ENCODE measurements around the gene E2F1. TPM values are rescaled to one million over a fixed set of nuclear protein-coding genes. Genes with fewer than 3 reads are reported as not detected.
"Not testable (repeated sequence)": the region's sequence is repeated elsewhere in the genome, so short reads cannot be mapped to it uniquely, and the experiment has no call there.

The E2F1 gene
- total and polyA plus RNA-seq, 3 experiments from 2014 or later = 0.52 to 72.3 (median 68.8) TPM

- POLR2A ChIA-PET = no interaction called here
- H3K27me3 ChIP-seq (ENCODE audit: insufficient read depth, low read length, poor library complexity, severe bottlenecking) = no peaks in the 10 kb centered on the region
- Mint-ChIP-seq H3K36me3 (peaks cover 8 to 47% (median 9%) of the 10 kb centered on the region in 3 donors), H3K4me1 (peaks cover 0 to 16% (median 0%) of the 10 kb centered on the region in 3 donors), H3K27ac (peak overlapping the region in 1 of 8 donors; percentile 42), H3K9me3 (no peaks in the 10 kb centered on the region), H3K4me3 (no peak overlapping the region), H3K27me3 (no peaks in the 10 kb centered on the region)
- CTCF ChIA-PET = no interaction called here
- no peak overlapping the region for H3K27ac ChIP-seq (ENCODE audit: low read depth, low read length)
- no peak for DNase-seq
- no peaks in the 10 kb centered on the region for H3K4me1 ChIP-seq (ENCODE audit: insufficient read depth, low read length)
- H3K4me3 ChIP-seq (ENCODE audit: low read length) = no peak overlapping the region
- peaks cover 12% of the 10 kb centered on the region for H3K36me3 ChIP-seq (ENCODE audit: insufficient read depth, low read length)
- no peaks in the 10 kb centered on the region for H3K9me3 ChIP-seq (ENCODE audit: low read length)
Observed at GRCh38 chr20:33707668-33708067, 21.5 kb upstream of the E2F1 start.

- CTCF ChIA-PET = no interaction called here
- Histone ChIP-seq H3K36me3 (ENCODE audit: insufficient read depth, low read length) (no peaks in the 10 kb centered on the region), H3K4me3 (ENCODE audit: low read length) (no peak overlapping the region), H3K27me3 (ENCODE audit: insufficient read depth, low read length, poor library complexity, severe bottlenecking) (no peaks in the 10 kb centered on the region), H3K9me3 (ENCODE audit: low read length) (no peaks in the 10 kb centered on the region), H3K27ac (ENCODE audit: low read depth, low read length) (no peak overlapping the region), H3K4me1 (ENCODE audit: insufficient read depth, low read length) (no peaks in the 10 kb centered on the region)
- H3K27me3 Mint-ChIP-seq = peaks cover 0 to 1% of the 10 kb centered on the region in 2 donors
- peaks cover 0 to 28% (median 0%) of the 10 kb centered on the region in 3 donors for H3K36me3 Mint-ChIP-seq
- H3K9me3 Mint-ChIP-seq = no peaks in the 10 kb centered on the region
- POLR2A ChIA-PET = no interaction called here
- peaks cover 0 to 3% (median 0%) of the 10 kb centered on the region in 3 donors for H3K4me1 Mint-ChIP-seq
- DNase-seq = no peak
- H3K27ac Mint-ChIP-seq = peak overlapping the region in 1 of 8 donors; percentile 36
- H3K4me3 Mint-ChIP-seq = no peak overlapping the region
Observed at GRCh38 chr20:33704197-33704924, 18.2 kb upstream of the E2F1 start.

- no peak overlapping the region for H3K27ac ChIP-seq (ENCODE audit: low read depth, low read length)
- peaks cover 0 to 1% of the 10 kb centered on the region in 2 donors for H3K27me3 Mint-ChIP-seq
- H3K9me3 Mint-ChIP-seq = no peaks in the 10 kb centered on the region
- POLR2A ChIA-PET = no interaction called here
- H3K27ac Mint-ChIP-seq = no peak overlapping the region
- H3K36me3 ChIP-seq (ENCODE audit: insufficient read depth, low read length) = no peaks in the 10 kb centered on the region
- no peak overlapping the region for H3K4me3 Mint-ChIP-seq
- CTCF ChIA-PET = no interaction called here
- no peaks in the 10 kb centered on the region for H3K27me3 ChIP-seq (ENCODE audit: insufficient read depth, low read length, poor library complexity, severe bottlenecking)
- no peaks in the 10 kb centered on the region for H3K9me3 ChIP-seq (ENCODE audit: low read length)
- H3K4me1 ChIP-seq (ENCODE audit: insufficient read depth, low read length) = no peaks in the 10 kb centered on the region
- no peaks in the 10 kb centered on the region for H3K4me1 Mint-ChIP-seq
- no peak overlapping the region for H3K4me3 ChIP-seq (ENCODE audit: low read length)
- no peak for DNase-seq
- H3K36me3 Mint-ChIP-seq = peaks cover 0 to 26% (median 0%) of the 10 kb centered on the region in 3 donors
Observed at GRCh38 chr20:33703498-33704137, 17.4 kb upstream of the E2F1 start.

- no peaks in the 10 kb centered on the region for H3K4me1 Mint-ChIP-seq
- H3K9me3 Mint-ChIP-seq = peaks cover 0 to 2% (median 0%) of the 10 kb centered on the region in 5 donors
- peaks cover 0 to 24% (median 0%) of the 10 kb centered on the region in 3 donors for H3K36me3 Mint-ChIP-seq
- no peak for DNase-seq
- H3K4me3 Mint-ChIP-seq = no peak overlapping the region
- H3K36me3 ChIP-seq (ENCODE audit: insufficient read depth, low read length) = no peaks in the 10 kb centered on the region
- no peaks in the 10 kb centered on the region for H3K9me3 ChIP-seq (ENCODE audit: low read length)
- ChIA-PET POLR2A (interaction anchor here (0.7 kb wide), 1 partner anchor 141 kb away, joined by 4 read pairs; no protein-coding TSS in a partner anchor), CTCF (no interaction called here)
- H3K4me3 ChIP-seq (ENCODE audit: low read length) = no peak overlapping the region
- H3K4me1 ChIP-seq (ENCODE audit: insufficient read depth, low read length) = no peaks in the 10 kb centered on the region
- no peak overlapping the region for H3K27ac Mint-ChIP-seq
- peaks cover 0 to 1% of the 10 kb centered on the region in 2 donors for H3K27me3 Mint-ChIP-seq
- H3K27ac ChIP-seq (ENCODE audit: low read depth, low read length) = no peak overlapping the region
- H3K27me3 ChIP-seq (ENCODE audit: insufficient read depth, low read length, poor library complexity, severe bottlenecking) = no peaks in the 10 kb centered on the region
Observed at GRCh38 chr20:33702861-33703260, 16.7 kb upstream of the E2F1 start.

GRCh38 chr20:33701629-33702450 lies 15.7 kb upstream of the E2F1 start:
- POLR2A ChIA-PET = interaction anchor here (0.7 kb wide), 1 partner anchor 140 kb away, joined by 4 read pairs; no protein-coding TSS in a partner anchor
- no peak overlapping the region for H3K27ac ChIP-seq (ENCODE audit: low read depth, low read length)

GRCh38 chr20:33700696-33701441 lies 14.7 kb upstream of the E2F1 start:
- H3K4me3 Mint-ChIP-seq; H3K4me3 ChIP-seq (ENCODE audit: low read length); H3K9me3 ChIP-seq (ENCODE audit: low read length); POLR2A ChIA-PET; H3K27ac ChIP-seq (ENCODE audit: low read depth, low read length); H3K27me3 Mint-ChIP-seq; H3K9me3 Mint-ChIP-seq; CTCF ChIA-PET; H3K27ac Mint-ChIP-seq; H3K36me3 ChIP-seq (ENCODE audit: insufficient read depth, low read length); H3K36me3 Mint-ChIP-seq; DNase-seq; H3K4me1 ChIP-seq (ENCODE audit: insufficient read depth, low read length); H3K4me1 Mint-ChIP-seq; H3K27me3 ChIP-seq (ENCODE audit: insufficient read depth, low read length, poor library complexity, severe bottlenecking): not testable (repeated sequence)

More at GRCh38 chr20:33701629-33702450, 15.7 kb upstream of the E2F1 start:
- Histone ChIP-seq H3K27me3 (ENCODE audit: insufficient read depth, low read length, poor library complexity, severe bottlenecking) (no peaks in the 10 kb centered on the region), H3K9me3 (ENCODE audit: low read length) (no peaks in the 10 kb centered on the region), H3K36me3 (ENCODE audit: insufficient read depth, low read length) (no peaks in the 10 kb centered on the region), H3K4me1 (ENCODE audit: insufficient read depth, low read length) (no peaks in the 10 kb centered on the region), H3K4me3 (ENCODE audit: low read length) (no peak overlapping the region)
- Mint-ChIP-seq H3K27me3 (peaks cover 0 to 1% of the 10 kb centered on the region in 2 donors), H3K4me3 (peak overlapping the region in 1 of 7 donors; percentile 48), H3K4me1 (no peaks in the 10 kb centered on the region), H3K9me3 (peaks cover 0 to 2% (median 0%) of the 10 kb centered on the region in 5 donors), H3K27ac (no peak overlapping the region), H3K36me3 (peaks cover 0 to 14% (median 0%) of the 10 kb centered on the region in 3 donors)
- DNase-seq = no peak
- CTCF ChIA-PET = no interaction called here

GRCh38 chr20:33698966-33699365 lies 12.8 kb upstream of the E2F1 start:
- POLR2A ChIA-PET; H3K4me3 Mint-ChIP-seq; H3K36me3 ChIP-seq (ENCODE audit: insufficient read depth, low read length); H3K27me3 Mint-ChIP-seq; H3K27ac Mint-ChIP-seq; H3K4me3 ChIP-seq (ENCODE audit: low read length); H3K9me3 ChIP-seq (ENCODE audit: low read length); H3K27me3 ChIP-seq (ENCODE audit: insufficient read depth, low read length, poor library complexity, severe bottlenecking); CTCF ChIA-PET; DNase-seq; H3K4me1 ChIP-seq (ENCODE audit: insufficient read depth, low read length); H3K4me1 Mint-ChIP-seq; H3K27ac ChIP-seq (ENCODE audit: low read depth, low read length); H3K9me3 Mint-ChIP-seq; H3K36me3 Mint-ChIP-seq: not testable (repeated sequence)
